Measurements from ENCODE around the gene HTRA3. TPM values are rescaled to one million over a fixed set of nuclear protein-coding genes. Genes with fewer than 3 reads are reported as not detected.

HTRA3 gene
- total RNA-seq, 2 experiments from 2014 or later: not detected

GRCh38 chr4:8232748-8233147, 36.8 kb upstream of the HTRA3 start:
- no peaks in the 10 kb centered on the region for H3K79me2 ChIP-seq (ENCODE audit: insufficient read depth, low read depth, low read length)
- TF ChIP-seq EZH2phosphoT487 (IDR thresholded peaks at IDR 0.05; ENCODE audit: borderline replicate concordance, low read depth, low read length): no peak
- TF ChIP-seq, protein P1, sequence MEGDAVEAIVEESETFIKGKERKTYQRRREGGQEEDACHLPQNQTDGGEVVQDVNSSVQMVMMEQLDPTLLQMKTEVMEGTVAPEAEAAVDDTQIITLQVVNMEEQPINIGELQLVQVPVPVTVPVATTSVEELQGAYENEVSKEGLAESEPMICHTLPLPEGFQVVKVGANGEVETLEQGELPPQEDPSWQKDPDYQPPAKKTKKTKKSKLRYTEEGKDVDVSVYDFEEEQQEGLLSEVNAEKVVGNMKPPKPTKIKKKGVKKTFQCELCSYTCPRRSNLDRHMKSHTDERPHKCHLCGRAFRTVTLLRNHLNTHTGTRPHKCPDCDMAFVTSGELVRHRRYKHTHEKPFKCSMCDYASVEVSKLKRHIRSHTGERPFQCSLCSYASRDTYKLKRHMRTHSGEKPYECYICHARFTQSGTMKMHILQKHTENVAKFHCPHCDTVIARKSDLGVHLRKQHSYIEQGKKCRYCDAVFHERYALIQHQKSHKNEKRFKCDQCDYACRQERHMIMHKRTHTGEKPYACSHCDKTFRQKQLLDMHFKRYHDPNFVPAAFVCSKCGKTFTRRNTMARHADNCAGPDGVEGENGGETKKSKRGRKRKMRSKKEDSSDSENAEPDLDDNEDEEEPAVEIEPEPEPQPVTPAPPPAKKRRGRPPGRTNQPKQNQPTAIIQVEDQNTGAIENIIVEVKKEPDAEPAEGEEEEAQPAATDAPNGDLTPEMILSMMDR (conservative IDR thresholded peaks at IDR 0.05; ENCODE audit: low read length): no peak
- no peak for DNase-seq (ENCODE audit: low spot score)
- H3K27ac ChIP-seq (ENCODE audit: low read depth, low read length, poor library complexity, severe bottlenecking): no peak overlapping the region
- H2AFZ ChIP-seq (ENCODE audit: low read length): no peak overlapping the region
- no peaks in the 10 kb centered on the region for H3K36me3 ChIP-seq (ENCODE audit: insufficient read depth, low read length)
- H3K4me3 ChIP-seq (ENCODE audit: low read depth, low read length, poor library complexity, severe bottlenecking): no peak overlapping the region
- H3K9me2 ChIP-seq (ENCODE audit: insufficient read depth, low read length): no peaks in the 10 kb centered on the region
- peaks cover 20% of the 10 kb centered on the region for H3K4me1 ChIP-seq (ENCODE audit: insufficient read depth, low read length, poor library complexity, severe bottlenecking)
- CTCF ChIA-PET (ENCODE audit: unreplicated experiment): no interaction called here
- intact Hi-C loops (cut with micrococcal nuclease; ENCODE audit: unreplicated experiment): no loop called here
- H3K4me2 ChIP-seq (ENCODE audit: low read length): no peak overlapping the region
- no TSS peak for BruUV-seq (replicated peaks)
- no peaks in the 10 kb centered on the region for H3K9me3 ChIP-seq (ENCODE audit: low read length)
- POLR2A ChIA-PET: no interaction called here
- H4K20me1 ChIP-seq (ENCODE audit: insufficient read depth, low read length): no peaks in the 10 kb centered on the region

- no peak for DNase-seq (ENCODE audit: low spot score)
- no peak overlapping the region for H3K4me2 ChIP-seq (ENCODE audit: low read length)
- no peak for TF ChIP-seq EZH2phosphoT487 (IDR thresholded peaks at IDR 0.05; ENCODE audit: borderline replicate concordance, low read depth, low read length)
- TF ChIP-seq, protein P1 (conservative IDR thresholded peaks at IDR 0.05; ENCODE audit: low read length): no peak
- H3K4me3 ChIP-seq (ENCODE audit: low read depth, low read length, poor library complexity, severe bottlenecking): no peak overlapping the region
- no peaks in the 10 kb centered on the region for H3K9me3 ChIP-seq (ENCODE audit: low read length)
- H3K79me2 ChIP-seq (ENCODE audit: insufficient read depth, low read depth, low read length): no peaks in the 10 kb centered on the region
- H2AFZ ChIP-seq (ENCODE audit: low read length): no peak overlapping the region
- no peaks in the 10 kb centered on the region for H4K20me1 ChIP-seq (ENCODE audit: insufficient read depth, low read length)
- peaks cover 16% of the 10 kb centered on the region for H3K4me1 ChIP-seq (ENCODE audit: insufficient read depth, low read length, poor library complexity, severe bottlenecking)
- H3K36me3 ChIP-seq (ENCODE audit: insufficient read depth, low read length): no peaks in the 10 kb centered on the region
- POLR2A ChIA-PET: no interaction called here
- TSS peak; percentile 80 for BruUV-seq (replicated peaks)
- H3K9me2 ChIP-seq (ENCODE audit: insufficient read depth, low read length): no peaks in the 10 kb centered on the region
- CTCF ChIA-PET (ENCODE audit: unreplicated experiment): no interaction called here
- intact Hi-C loops (cut with micrococcal nuclease; ENCODE audit: unreplicated experiment): no loop called here
- no peak overlapping the region for H3K27ac ChIP-seq (ENCODE audit: low read depth, low read length, poor library complexity, severe bottlenecking)
Measured at GRCh38 chr4:8233672-8234484, 35.7 kb upstream of the HTRA3 start.

GRCh38 chr4:8234715-8235114, 34.8 kb upstream of the HTRA3 start:
- no TSS peak for BruUV-seq (replicated peaks)
- ChIA-PET CTCF (ENCODE audit: unreplicated experiment) (no interaction called here), POLR2A (interaction anchor here (0.6 kb wide), 1 partner anchor 14 kb away, joined by 3 read pairs; no protein-coding TSS in a partner anchor)
- Histone ChIP-seq H2AFZ (ENCODE audit: low read length) (no peak overlapping the region), H3K27ac (ENCODE audit: low read depth, low read length, poor library complexity, severe bottlenecking) (no peak overlapping the region), H3K4me2 (ENCODE audit: low read length) (no peak overlapping the region), H3K9me3 (ENCODE audit: low read length) (no peaks in the 10 kb centered on the region), H3K36me3 (ENCODE audit: insufficient read depth, low read length) (no peaks in the 10 kb centered on the region), H3K4me3 (ENCODE audit: low read depth, low read length, poor library complexity, severe bottlenecking) (no peak overlapping the region), H3K4me1 (ENCODE audit: insufficient read depth, low read length, poor library complexity, severe bottlenecking) (peaks cover 10% of the 10 kb centered on the region), H4K20me1 (ENCODE audit: insufficient read depth, low read length) (no peaks in the 10 kb centered on the region), H3K79me2 (ENCODE audit: insufficient read depth, low read depth, low read length) (no peaks in the 10 kb centered on the region), H3K9me2 (ENCODE audit: insufficient read depth, low read length) (no peaks in the 10 kb centered on the region)
- no peak for DNase-seq (ENCODE audit: low spot score)
- intact Hi-C loops (cut with micrococcal nuclease; ENCODE audit: unreplicated experiment): no loop called here
- no peak for TF ChIP-seq EZH2phosphoT487 (IDR thresholded peaks at IDR 0.05; ENCODE audit: borderline replicate concordance, low read depth, low read length)
- TF ChIP-seq, protein P1 (conservative IDR thresholded peaks at IDR 0.05; ENCODE audit: low read length): no peak
